WTC11 (cell line): ENCODE results near the gene NFILZ. TPM values are rescaled to one million over a fixed set of nuclear protein-coding genes. Genes with fewer than 3 reads are reported as not detected.
A peak's percentile ranks its signal among the peaks of the same experiment; 100 is the strongest.

Source experiments
- ATAC-seq: fragments of 200-7000 bp; cut with Tn5 transposase; 2 replicates; pipeline ENCODE4 v1.10.0; 2021; ENCODE audit warnings: mild to moderate bottlenecking, moderate library complexity
- CTCF ChIA-PET: fragments of 300-600 bp; sonication (Branson Sonifier 250); formaldehyde crosslinking; loops from one replicate; lab custom pipeline; 2021; ENCODE audit warnings: antibody characterized with exemption; lab: Charles Lee
- POLR2A ChIA-PET: fragments of 350-600 bp; sonication (Branson Sonifier 250); formaldehyde crosslinking; loops from one replicate; lab custom pipeline; 2021; ENCODE audit warnings: antibody characterized with exemption; lab: Charles Lee
- DNase-seq: peaks from one replicate; pipeline ENCODE4 v3.0.0; 2021; ENCODE audit warnings: low spot score
- H3K27ac Mint-ChIP-seq: 2 replicates; pipeline ENCODE4 v1.8.0; 2021; ENCODE audit warnings: mixed read lengths
- H3K27me3 Mint-ChIP-seq: 2 replicates; pipeline ENCODE4 v1.8.0; 2021; ENCODE audit warnings: low read depth, mild to moderate bottlenecking, moderate library complexity, mixed read lengths
- H3K36me3 Mint-ChIP-seq: 2 replicates; pipeline ENCODE4 v1.8.0; 2021; ENCODE audit warnings: mixed read lengths
- H3K4me1 Mint-ChIP-seq: 2 replicates; pipeline ENCODE4 v1.8.0; 2022; ENCODE audit warnings: mixed read lengths
- H3K4me3 Mint-ChIP-seq: 2 replicates; pipeline ENCODE4 v1.8.0; 2021; ENCODE audit warnings: mild to moderate bottlenecking, moderate library complexity, mixed read lengths
- H3K9me3 Mint-ChIP-seq: 2 replicates; pipeline ENCODE4 v1.8.0; 2021; ENCODE audit warnings: mixed read lengths
- ARID4B ChIP-seq: sonication (generic); formaldehyde crosslinking; IDR thresholded peaks from 2 replicates; pipeline ENCODE4 v1.8.0; 2023; ENCODE audit warnings: missing genetic modification reagents, mild to moderate bottlenecking, borderline replicate concordance
- ESRRA ChIP-seq: sonication (generic); formaldehyde crosslinking; IDR thresholded peaks from 2 replicates; pipeline ENCODE4 v1.8.1; 2022; ENCODE audit warnings: mild to moderate bottlenecking, missing genetic modification reagents, borderline replicate concordance
- GABPB1 ChIP-seq: sonication (generic); formaldehyde crosslinking; IDR thresholded peaks from 2 replicates; pipeline ENCODE4 v1.8.1; 2023; ENCODE audit warnings: mild to moderate bottlenecking, missing genetic modification reagents
- JAZF1 ChIP-seq: fragments of 250-450 bp; sonication (Bioruptor Pico); IDR thresholded peaks from 2 replicates; pipeline ENCODE4 v1.9.0; 2021; ENCODE audit warnings: moderate library complexity, mild to moderate bottlenecking, inconsistent platforms
- MXD4 ChIP-seq: fragments of 250-450 bp; sonication (Bioruptor Pico); IDR thresholded peaks from 2 replicates; pipeline ENCODE4 v1.8.0; 2021; ENCODE audit warnings: mild to moderate bottlenecking, moderate library complexity, borderline replicate concordance
- NR2C2 ChIP-seq: sonication (generic); formaldehyde crosslinking; IDR thresholded peaks from 2 replicates; pipeline ENCODE4 v1.8.0; 2022; ENCODE audit warnings: mild to moderate bottlenecking, missing genetic modification reagents
- PRRX2 ChIP-seq: fragments of 250-450 bp; sonication (Bioruptor Pico); IDR thresholded peaks from 2 replicates; pipeline ENCODE4 v1.8.0; 2021; ENCODE audit warnings: mild to moderate bottlenecking
- SMAD4 ChIP-seq: sonication (generic); formaldehyde crosslinking; IDR thresholded peaks from 2 replicates; pipeline ENCODE4 v1.8.0; 2022; ENCODE audit warnings: mild to moderate bottlenecking, missing genetic modification reagents
- ZBTB43 ChIP-seq: sonication (generic); formaldehyde crosslinking; IDR thresholded peaks from 2 replicates; pipeline ENCODE4 v1.8.1; 2023; ENCODE audit warnings: mild to moderate bottlenecking, missing genetic modification reagents
- ZNF396 ChIP-seq: fragments of 250-450 bp; sonication (Bioruptor Pico); IDR thresholded peaks from 2 replicates; pipeline ENCODE4 v1.8.0; 2021; ENCODE audit warnings: mild to moderate bottlenecking, moderate library complexity, borderline replicate concordance
- ZNF423 ChIP-seq: fragments of 250-450 bp; sonication (Bioruptor Pico); IDR thresholded peaks from 2 replicates; pipeline ENCODE4 v2.1.2; 2022; ENCODE audit warnings: mild to moderate bottlenecking, moderate library complexity
- total RNA-seq: library from RNA; stranded (reverse); gene quantifications from 3 replicates; pipeline ENCODE4 v1.2.3, GENCODE V29; 2021
- TF ChIP-seq, protein P1 (sequence below): fragments of 250-450 bp; sonication (Bioruptor Pico); IDR thresholded peaks from 2 replicates; pipeline ENCODE4 v1.9.0; 2021; ENCODE audit warnings: mild to moderate bottlenecking
- TF ChIP-seq, protein P2 (sequence below): sonication (generic); formaldehyde crosslinking; IDR thresholded peaks from 2 replicates; pipeline ENCODE4 v1.8.0; 2022; ENCODE audit warnings: mild to moderate bottlenecking, missing genetic modification reagents

NFILZ gene
- total RNA-seq, 1 experiment from 2014 or later: not detected

- Mint-ChIP-seq H3K27ac (no peak overlapping the region), H3K36me3 (no peaks in the 10 kb centered on the region), H3K9me3 (no peaks in the 10 kb centered on the region)
- CTCF ChIA-PET: interaction anchor here (0.6 to 1.4 kb wide), 4 partner anchors 9 to 71 kb away, joined by 3 to 5 read pairs (median 3); partner anchors contain the start of gene ACTL9
- no peak for TF ChIP-seq PRRX2 (CRISPR knock-in tag)
- TF ChIP-seq SMAD4 (CRISPR knock-in tag): no peak
- no peak for TF ChIP-seq ARID4B (CRISPR knock-in tag)
- no peak for TF ChIP-seq MXD4 (CRISPR knock-in tag)
- no peak for TF ChIP-seq JAZF1 (CRISPR knock-in tag)
- no peak for TF ChIP-seq ESRRA (CRISPR knock-in tag)
- TF ChIP-seq, protein P1, sequence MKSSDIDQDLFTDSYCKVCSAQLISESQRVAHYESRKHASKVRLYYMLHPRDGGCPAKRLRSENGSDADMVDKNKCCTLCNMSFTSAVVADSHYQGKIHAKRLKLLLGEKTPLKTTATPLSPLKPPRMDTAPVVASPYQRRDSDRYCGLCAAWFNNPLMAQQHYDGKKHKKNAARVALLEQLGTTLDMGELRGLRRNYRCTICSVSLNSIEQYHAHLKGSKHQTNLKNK (CRISPR knock-in tag): no peak
- TF ChIP-seq, all 79 proteins: peak for 0
- DNase-seq (no peak), ATAC-seq (no peak)
- POLR2A ChIA-PET: interaction anchor here (0.6 to 0.7 kb wide), 3 partner anchors 12 to 1791 kb away, joined by 3 to 5 read pairs (median 4); no protein-coding TSS in a partner anchor
- Mint-ChIP-seq H3K4me1 (peaks cover 13% of the 10 kb centered on the region), H3K4me3 (no peak overlapping the region), H3K27me3 (no peaks in the 10 kb centered on the region)
Measured at GRCh38 chr19:8626842-8627241, 3.6 kb upstream of the NFILZ start.

DNA sequence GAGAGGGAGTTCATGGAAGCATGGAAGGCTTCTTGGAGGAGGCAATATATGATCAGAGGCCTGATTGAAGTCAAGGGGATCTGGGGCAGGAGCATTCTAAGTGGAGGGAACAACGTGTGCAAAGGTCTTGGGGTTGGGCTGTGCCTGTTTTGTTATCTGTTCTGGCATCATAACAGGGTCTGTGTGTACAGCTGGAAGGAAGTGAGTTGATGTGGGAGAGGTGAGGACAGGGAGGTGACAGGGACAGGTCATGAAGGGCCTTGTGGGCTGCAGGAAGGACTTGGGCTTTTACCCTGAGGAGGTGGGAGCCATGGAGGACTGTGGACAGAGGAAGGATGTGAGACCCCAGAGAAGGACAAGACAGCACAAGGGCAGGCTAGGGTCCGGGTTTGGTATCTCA lies 1.2 kb upstream of the NFILZ start:
- H3K27ac Mint-ChIP-seq: no peak overlapping the region

GRCh38 chr19:8630796-8631424 lies 477 bp downstream of the NFILZ start:
- no peak overlapping the region for H3K27ac Mint-ChIP-seq
- DNase-seq: no peak
- H3K4me1 Mint-ChIP-seq: peaks cover 19% of the 10 kb centered on the region
- no peak for ATAC-seq
- TF ChIP-seq, protein P2, sequence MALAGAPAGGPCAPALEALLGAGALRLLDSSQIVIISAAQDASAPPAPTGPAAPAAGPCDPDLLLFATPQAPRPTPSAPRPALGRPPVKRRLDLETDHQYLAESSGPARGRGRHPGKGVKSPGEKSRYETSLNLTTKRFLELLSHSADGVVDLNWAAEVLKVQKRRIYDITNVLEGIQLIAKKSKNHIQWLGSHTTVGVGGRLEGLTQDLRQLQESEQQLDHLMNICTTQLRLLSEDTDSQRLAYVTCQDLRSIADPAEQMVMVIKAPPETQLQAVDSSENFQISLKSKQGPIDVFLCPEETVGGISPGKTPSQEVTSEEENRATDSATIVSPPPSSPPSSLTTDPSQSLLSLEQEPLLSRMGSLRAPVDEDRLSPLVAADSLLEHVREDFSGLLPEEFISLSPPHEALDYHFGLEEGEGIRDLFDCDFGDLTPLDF (CRISPR knock-in tag): no peak
- peak; percentile 87 for TF ChIP-seq ZNF423 (CRISPR knock-in tag)
- H3K9me3 Mint-ChIP-seq: no peaks in the 10 kb centered on the region
- no peak overlapping the region for H3K4me3 Mint-ChIP-seq
- H3K36me3 Mint-ChIP-seq: no peaks in the 10 kb centered on the region
- ChIA-PET CTCF (interaction anchor here (0.6 to 2.2 kb wide), 8 partner anchors 11 to 1489 kb away, joined by 3 to 11 read pairs (median 4); partner anchors contain the start of gene EIF3G), POLR2A (no interaction called here)
- H3K27me3 Mint-ChIP-seq: no peaks in the 10 kb centered on the region

More for the DNA sequence above, 1.2 kb upstream of the NFILZ start:
- Mint-ChIP-seq H3K4me3 (no peak overlapping the region), H3K4me1 (peaks cover 19% of the 10 kb centered on the region), H3K9me3 (no peaks in the 10 kb centered on the region), H3K27me3 (no peaks in the 10 kb centered on the region), H3K36me3 (no peaks in the 10 kb centered on the region)
- DNase-seq: no peak
- ChIA-PET CTCF (no interaction called here), POLR2A (no interaction called here)
- no peak for TF ChIP-seq NR2C2 (CRISPR knock-in tag)
- no peak for TF ChIP-seq ZNF396 (CRISPR knock-in tag)
- TF ChIP-seq JAZF1 (CRISPR knock-in tag): no peak
- no peak for ATAC-seq

GRCh38 chr19:8631425-8631819 lies 989 bp downstream of the NFILZ start:
- TF ChIP-seq ARID4B (CRISPR knock-in tag) (no peak), GABPB1 (CRISPR knock-in tag) (peak; percentile 39; the same call in 1 of the 2 replicates), ZBTB43 (CRISPR knock-in tag) (no peak)
- ATAC-seq (peak; percentile 30; the same call in 1 of the 2 replicates), DNase-seq (no peak)
- no peak overlapping the region for H3K4me3 Mint-ChIP-seq
- CTCF ChIA-PET: interaction anchor here (0.6 to 2.2 kb wide), 7 partner anchors 10 to 1489 kb away, joined by 3 to 11 read pairs (median 4); partner anchors contain the start of gene EIF3G
- no peaks in the 10 kb centered on the region for H3K36me3 Mint-ChIP-seq
- peaks cover 19% of the 10 kb centered on the region for H3K4me1 Mint-ChIP-seq
- H3K9me3 Mint-ChIP-seq: no peaks in the 10 kb centered on the region
- no peaks in the 10 kb centered on the region for H3K27me3 Mint-ChIP-seq
- H3K27ac Mint-ChIP-seq: no peak overlapping the region
- POLR2A ChIA-PET: no interaction called here
